Astrocyte of the spinal cord (primary cell): Measurements from ENCODE around the gene SOX5.

Experiments used
- DNase-seq: peaks from one replicate; pipeline ENCODE4 v3.0.0; 2011; ENCODE audit warnings: low read depth, low spot score
- H3K4me3 ChIP-seq: 2 replicates; pipeline ENCODE4 v1.5.1; 2011; ENCODE audit warnings: low read depth, mild to moderate bottlenecking, low read length, moderate library complexity
- CTCF ChIP-seq: IDR thresholded peaks from 2 replicates; pipeline ENCODE4 v1.5.1; 2012; ENCODE audit warnings: low read depth, mild to moderate bottlenecking, low read length, inconsistent platforms
- in situ Hi-C: cut with HindIII; loops from 2 replicates; pipeline ENCODE4 v1.10.0; 2017; ENCODE audit warnings: low sequenced_read_pairs

Gene SOX5

DNA sequence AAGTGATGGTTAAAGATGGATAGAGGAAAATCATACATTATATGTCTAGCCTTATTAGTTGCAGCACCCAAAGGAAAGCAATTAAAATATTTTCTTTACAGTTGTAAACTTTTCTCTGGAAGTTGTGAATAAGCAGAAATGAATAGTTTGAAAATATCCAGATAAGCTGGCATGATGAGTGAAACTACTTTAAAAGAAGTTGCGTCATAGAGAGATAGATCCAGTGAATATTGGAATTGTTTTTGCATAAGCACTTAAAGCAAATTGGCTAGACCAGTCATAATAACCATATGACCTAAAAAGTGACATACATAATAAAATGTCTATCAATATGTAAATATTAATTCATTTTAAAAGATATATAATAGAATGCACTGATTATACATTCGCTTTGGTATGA lies 132.1 kb downstream of the SOX5 start:
- no peak overlapping the region for H3K4me3 ChIP-seq
- in situ Hi-C loops: no loop called here
- no peak for DNase-seq
- no peak for TF ChIP-seq CTCF

DNA sequence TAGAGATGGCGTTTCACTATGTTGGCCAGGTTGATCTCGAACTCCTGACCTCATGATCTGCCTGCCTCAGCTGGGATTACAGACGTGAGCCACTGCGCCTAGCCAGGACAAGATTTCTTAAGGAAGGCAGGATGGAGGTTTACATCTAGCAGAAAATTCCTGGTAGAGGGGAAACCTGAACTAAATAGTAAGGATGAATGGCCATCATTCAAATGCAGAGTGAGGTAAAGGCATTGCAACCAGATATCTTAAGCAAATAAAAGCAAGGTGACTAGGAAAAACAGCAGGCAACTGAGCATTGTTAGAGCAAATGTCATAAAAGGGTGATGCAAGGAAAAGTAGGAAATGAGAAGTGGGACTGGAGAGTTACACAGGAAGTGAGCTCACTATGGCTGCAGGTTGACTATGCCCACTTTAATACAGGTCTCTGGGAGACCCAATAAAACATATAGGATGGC lies 133.0 kb downstream of the SOX5 start:
- no peak for DNase-seq
- no peak overlapping the region for H3K4me3 ChIP-seq
- in situ Hi-C loops: no loop called here
- no peak for TF ChIP-seq CTCF

DNA sequence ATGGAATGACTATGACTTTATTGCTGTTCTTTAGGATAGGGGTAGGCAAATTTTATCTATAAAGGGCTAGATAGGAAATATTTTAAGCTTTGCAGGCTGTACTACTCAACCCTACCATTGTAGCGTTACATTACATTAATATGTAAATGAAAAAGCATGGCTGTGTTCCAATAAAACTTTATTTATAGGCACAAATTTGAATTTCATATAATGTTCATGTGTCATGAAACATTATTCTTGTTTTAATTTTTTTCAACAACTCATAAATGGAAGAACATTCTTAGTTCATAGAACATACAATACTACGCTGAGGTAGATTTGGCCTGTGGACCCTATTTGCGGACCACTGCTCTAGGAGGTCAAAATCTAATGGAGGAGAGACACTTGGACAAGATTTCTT lies 133.7 kb downstream of the SOX5 start:
- TF ChIP-seq CTCF: no peak
- no peak overlapping the region for H3K4me3 ChIP-seq
- in situ Hi-C loops: no loop called here
- DNase-seq: no peak

DNA sequence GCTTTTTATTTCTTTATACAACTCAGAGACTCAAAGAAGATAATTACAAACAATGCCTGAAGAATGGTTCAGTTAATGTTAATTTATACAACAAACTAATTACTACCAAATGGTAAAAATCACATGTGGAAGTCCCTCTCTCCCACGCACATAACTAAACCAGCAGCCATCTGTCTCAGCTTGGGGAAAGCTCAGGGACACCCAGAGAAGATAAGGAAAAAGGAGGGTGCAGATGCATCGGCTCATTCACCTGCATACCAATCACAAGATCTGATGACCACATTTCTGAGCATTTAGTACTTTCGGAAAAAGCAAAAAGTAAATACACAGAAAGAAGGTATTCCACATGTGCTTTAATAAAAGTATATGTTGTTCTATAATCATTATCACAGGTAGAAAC lies 136.3 kb downstream of the SOX5 start:
- in situ Hi-C loops: no loop called here
- TF ChIP-seq CTCF: no peak
- H3K4me3 ChIP-seq: no peak overlapping the region
- no peak for DNase-seq

- in situ Hi-C loops: no loop called here
- TF ChIP-seq CTCF: no peak
- no peak for DNase-seq
- no peak overlapping the region for H3K4me3 ChIP-seq
Observed at GRCh38 chr12:23810329-23810902, 139.1 kb downstream of the SOX5 start.

DNA sequence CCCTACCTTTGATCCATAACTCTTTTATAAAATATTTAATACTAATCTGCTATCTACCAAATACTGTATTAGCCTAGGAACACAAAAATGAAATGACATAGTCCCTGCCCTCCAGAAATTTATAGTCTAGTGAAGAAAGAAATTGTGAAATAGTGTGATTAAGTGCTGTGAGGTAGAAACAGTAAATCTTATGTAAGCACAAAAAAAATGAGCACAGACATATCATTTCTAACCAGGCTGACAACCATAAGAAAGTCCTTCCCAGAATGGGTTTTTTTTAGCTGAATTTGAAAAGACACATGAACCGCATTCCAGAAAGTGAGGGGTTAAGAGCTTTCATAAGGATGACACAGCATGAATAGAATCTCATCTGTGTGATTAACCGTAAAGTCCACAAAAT lies 145.9 kb downstream of the SOX5 start:
- TF ChIP-seq CTCF: no peak
- no peak for DNase-seq
- no peak overlapping the region for H3K4me3 ChIP-seq
- in situ Hi-C loops: no loop called here

GRCh38 chr12:23795494-23795893 lies 154.0 kb downstream of the SOX5 start:
- in situ Hi-C loops: no loop called here
- no peak overlapping the region for H3K4me3 ChIP-seq
- no peak for DNase-seq
- no peak for TF ChIP-seq CTCF
